Lung (tissue), 12 donors: ENCODE results near the gene DUOX1. TPM values are rescaled to one million over a fixed set of nuclear protein-coding genes. Genes with fewer than 3 reads are reported as not detected.

Source experiments
- ATAC-seq: fragments of 200-7000 bp; cut with Tn5 transposase; one replicate; pipeline ENCODE4 v1.9.1; 2020; ENCODE audit warnings: moderate number of reproducible peaks; ENCODE audit not compliant: insufficient read depth, low FRiP score
- DNase-seq, 3 donors: peaks; one replicate each; pipeline ENCODE4 v3.0.0-alpha.2; 2013 to 2017
- H3K27ac ChIP-seq, 2 donors: one replicate each; pipeline ENCODE4 v1.5.1; 2013; ENCODE audit warnings: mild to moderate bottlenecking in 2 of 2, moderate library complexity in 2 of 2, control low read depth in 1 of 2, inconsistent platforms in 1 of 2, low read depth in 1 of 2, low read length in 1 of 2
- H3K27me3 ChIP-seq, 3 donors: one replicate each; pipeline ENCODE4 v1.5.1; 2013; ENCODE audit warnings: low read length in 2 of 3; ENCODE audit not compliant: control insufficient read depth in 3 of 3, insufficient read depth in 3 of 3
- H3K36me3 ChIP-seq, 4 donors: one replicate each; pipeline ENCODE4 v1.5.1; 2013; ENCODE audit warnings: low read length in 4 of 4, mild to moderate bottlenecking in 1 of 4, moderate library complexity in 1 of 4; ENCODE audit not compliant: control insufficient read depth in 4 of 4, insufficient read depth in 4 of 4
- H3K4me1 ChIP-seq, 5 donors: one replicate each; pipeline ENCODE4 v1.5.1; 2013; ENCODE audit warnings: low read length in 5 of 5, mild to moderate bottlenecking in 2 of 5, moderate library complexity in 1 of 5; ENCODE audit not compliant: control insufficient read depth in 5 of 5, insufficient read depth in 5 of 5
- H3K4me3 ChIP-seq: one replicate; pipeline ENCODE4 v1.5.1; 2013; ENCODE audit warnings: mild to moderate bottlenecking, control low read depth, moderate library complexity
- H3K9ac ChIP-seq, 2 donors: one replicate each; pipeline ENCODE4 v1.5.1; 2013; ENCODE audit warnings: low read length in 2 of 2, control low read depth in 1 of 2; ENCODE audit not compliant: insufficient read depth in 1 of 2
- H3K9me3 ChIP-seq, 4 donors: one replicate each; pipeline ENCODE4 v1.5.1; 2013; ENCODE audit warnings: low read length in 3 of 4, mild to moderate bottlenecking in 1 of 4, moderate library complexity in 1 of 4; ENCODE audit not compliant: control insufficient read depth in 4 of 4, insufficient read depth in 3 of 4
- CTCF ChIP-seq: IDR thresholded peaks from 2 replicates; pipeline ENCODE4 v1.5.1; 2012; ENCODE audit warnings: mild to moderate bottlenecking; ENCODE audit errors: control extremely low read depth, extremely low read depth
- WGBS, 2 donors: extraction: QIAGEN DNeasy Blood & Tissue Kit; methylation state at CpG; one replicate each; pipeline ENCODE4 v1.1.7; 2013; 5-methylcytosine and 5-hydroxymethylcytosine counted together
- polyA plus RNA-seq, 2 donors: library from polyadenylated mRNA; stranded (reverse); fragments of 200-250 nt; gene quantifications; one replicate each; pipeline ENCODE4 v1.2.1, GENCODE V29; 2013
- total RNA-seq, 2 donors: library from RNA; depleted of rRNA in 1 of 2; stranded (reverse); fragments of >200 nt in 1 of 2; gene quantifications; one replicate each; pipeline ENCODE4 v1.2.1, GENCODE V29; 2014 to 2021
- donor health status: control.
- donor health status: control.
- donor health status: Bipolar disorder and iron deficiency.
- donor health status: healthy.
- donor health status: DM: yes; HTN: yes; CAD: no.

DUOX1 gene
- total and polyA plus RNA-seq, 4 donors = 61.7 to 363 (median 115) TPM

GRCh38 chr15:45121706-45122417 is 7.9 kb upstream of the DUOX1 start:
- DNase-seq = no peak
- WGBS, 2 donors = 52 to 58% methylated on average over 9 of the region's 9 CpGs
- no peak for ATAC-seq

GRCh38 chr15:45122719-45123118 is 7.1 kb upstream of the DUOX1 start:
- peaks cover 0 to 28% (median 27%) of the 10 kb centered on the region in 3 donors for H3K27me3 ChIP-seq
- DNase-seq (no peak), ATAC-seq (no peak)
- peaks cover 0 to 4% (median 0%) of the 10 kb centered on the region in 4 donors for H3K9me3 ChIP-seq
- 83 to 87% methylated on average over 7 of the region's 7 CpGs for WGBS, 2 donors
- H3K4me3 ChIP-seq = no peak overlapping the region
- H3K4me1 ChIP-seq = peaks cover 0 to 2% (median 0%) of the 10 kb centered on the region in 5 donors
- peaks cover 0 to 3% (median 0%) of the 10 kb centered on the region in 4 donors for H3K36me3 ChIP-seq
- H3K9ac ChIP-seq = no peak overlapping the region
- H3K27ac ChIP-seq = no peak overlapping the region
- TF ChIP-seq CTCF = no peak

More at GRCh38 chr15:45121706-45122417, 7.9 kb upstream of the DUOX1 start:
- Histone ChIP-seq H3K9me3 (peaks cover 0 to 7% (median 0%) of the 10 kb centered on the region in 4 donors), H3K4me1 (peaks cover 0 to 7% (median 0%) of the 10 kb centered on the region in 5 donors), H3K27ac (no peak overlapping the region), H3K9ac (no peak overlapping the region), H3K4me3 (no peak overlapping the region), H3K36me3 (peaks cover 0 to 3% (median 0%) of the 10 kb centered on the region in 4 donors), H3K27me3 (peaks cover 0 to 30% (median 28%) of the 10 kb centered on the region in 3 donors)
- TF ChIP-seq CTCF = no peak

GRCh38 chr15:45123397-45123796 is 6.4 kb upstream of the DUOX1 start:
- Histone ChIP-seq H3K4me1 (no peaks in the 10 kb centered on the region), H3K9me3 (peaks cover 0 to 3% (median 0%) of the 10 kb centered on the region in 4 donors), H3K9ac (no peak overlapping the region), H3K27me3 (peaks cover 0 to 34% (median 32%) of the 10 kb centered on the region in 3 donors), H3K27ac (no peak overlapping the region), H3K36me3 (peaks cover 0 to 3% (median 0%) of the 10 kb centered on the region in 4 donors), H3K4me3 (no peak overlapping the region)
- peak; percentile 43 to 63 (median 50) for DNase-seq
- TF ChIP-seq CTCF = no peak
- peak; percentile 25 for ATAC-seq
